Thyroid gland (tissue), 4 donors: ENCODE results near the gene PRMT2. TPM values are rescaled to one million over a fixed set of nuclear protein-coding genes. Genes with fewer than 3 reads are reported as not detected.

Source experiments
- DNase-seq, 2 donors: peaks; one replicate each; pipeline ENCODE4 v3.0.0-alpha.2; 2019
- H3K27ac ChIP-seq, 3 donors: fragments of 200-600 bp; sonication (generic); 1 replicate in 2 of 3; 2 replicates in 1 of 3; pipeline ENCODE4 v1.5.1; 2016 to 2019; ENCODE audit warnings: mild to moderate bottlenecking in 1 of 3, moderate library complexity in 1 of 3
- H3K27me3 ChIP-seq: fragments of 200-600 bp; sonication (generic); one replicate; pipeline ENCODE4 v1.5.1; 2019
- H3K36me3 ChIP-seq, 2 donors: fragments of 200-600 bp; sonication (generic); one replicate each; pipeline ENCODE4 v1.5.1; 2016 to 2019
- H3K4me1 ChIP-seq, 2 donors: fragments of 200-600 bp; sonication (generic); one replicate each; pipeline ENCODE4 v1.5.1; 2017 to 2019
- H3K4me3 ChIP-seq, 3 donors: fragments of 200-600 bp; sonication (generic); replicated peaks in 1 of 3; 1 replicate in 2 of 3; 2 replicates in 1 of 3; pipeline ENCODE4 v1.5.1; 2016; ENCODE audit warnings: mild to moderate bottlenecking in 1 of 3
- H3K9me3 ChIP-seq: fragments of 200-600 bp; sonication (generic); one replicate; pipeline ENCODE4 v1.5.1; 2017
- CTCF ChIP-seq, 6 experiments: fragments of 200-600 bp in 3 of 6; fragments of 450-650 bp in 3 of 6; sonication (generic) in 3 of 6; IDR thresholded peaks; one replicate each; pipeline ENCODE4 v1.5.1; 2016 to 2019; ENCODE audit warnings: antibody characterized with exemption in 6 of 6, mild to moderate bottlenecking in 2 of 6, inconsistent platforms in 1 of 6, moderate library complexity in 1 of 6
- POLR2A ChIP-seq, 2 donors: fragments of 450-650 bp; IDR thresholded peaks; one replicate each; pipeline ENCODE4 v1.6.1; 2017; ENCODE audit warnings: antibody characterized with exemption in 2 of 2, mild to moderate bottlenecking in 2 of 2, moderate library complexity in 1 of 2
- WGBS, 2 donors: methylation state at CpG; one replicate each; pipeline ENCODE4 v1.1.5; 2017; 5-methylcytosine and 5-hydroxymethylcytosine counted together
- intact Hi-C: fragments of 100-400 bp; cut with DNase I; formaldehyde crosslinking; loops from one replicate; pipeline ENCODE4 v1.15.1; 2023
- total RNA-seq, 4 donors: library from RNA; depleted of rRNA; stranded (reverse); fragments of >200 nt; gene quantifications; one replicate each; pipeline ENCODE4 v1.2.3, GENCODE V29; 2016

The PRMT2 gene
- total RNA-seq, 4 donors from 2014 or later = 94.6 to 112 (median 99.4) TPM

- Histone ChIP-seq H3K9me3 (no peaks in the 10 kb centered on the region), H3K36me3 (no peaks in the 10 kb centered on the region), H3K27ac (no peak overlapping the region), H3K4me1 (peaks cover 6 to 7% of the 10 kb centered on the region in 2 donors), H3K4me3 (no peak overlapping the region), H3K27me3 (no peaks in the 10 kb centered on the region)
- intact Hi-C loops = no loop called here
- TF ChIP-seq CTCF (IDR thresholded peaks at IDR 0.05) (no peak), POLR2A (IDR thresholded peaks at IDR 0.05) (no peak)
- WGBS, 2 donors = 84 to 87% methylated on average over 5 of the region's 5 CpGs
- DNase-seq = no peak
Observed at GRCh38 chr21:46618738-46619379, 16.6 kb upstream of the PRMT2 start.

GRCh38 chr21:46619846-46620245 lies 15.6 kb upstream of the PRMT2 start:
- Histone ChIP-seq H3K36me3 (no peaks in the 10 kb centered on the region), H3K27me3 (no peaks in the 10 kb centered on the region), H3K9me3 (no peaks in the 10 kb centered on the region), H3K4me3 (no peak overlapping the region), H3K27ac (no peak overlapping the region), H3K4me1 (peaks cover 6 to 7% of the 10 kb centered on the region in 2 donors)
- intact Hi-C loops = no loop called here
- no peak for DNase-seq
- TF ChIP-seq POLR2A (IDR thresholded peaks at IDR 0.05) (no peak), CTCF (IDR thresholded peaks at IDR 0.05) (no peak)
- 94 to 95% methylated on average over 2 of the region's 2 CpGs for WGBS, 2 donors

GRCh38 chr21:46620846-46621245 lies 14.6 kb upstream of the PRMT2 start:
- Histone ChIP-seq H3K9me3 (no peaks in the 10 kb centered on the region), H3K27ac (no peak overlapping the region), H3K36me3 (no peaks in the 10 kb centered on the region), H3K27me3 (no peaks in the 10 kb centered on the region), H3K4me3 (no peak overlapping the region), H3K4me1 (peaks cover 6 to 7% of the 10 kb centered on the region in 2 donors)
- TF ChIP-seq POLR2A (IDR thresholded peaks at IDR 0.05) = no peak
- no peak for DNase-seq
- WGBS, 2 donors = 92 to 98% methylated on average over 7 of the region's 7 CpGs
- intact Hi-C loops = no loop called here

- Histone ChIP-seq H3K27ac (no peak overlapping the region), H3K4me1 (peaks cover 6 to 7% of the 10 kb centered on the region in 2 donors), H3K36me3 (no peaks in the 10 kb centered on the region), H3K9me3 (no peaks in the 10 kb centered on the region), H3K4me3 (no peak overlapping the region), H3K27me3 (no peaks in the 10 kb centered on the region)
- no peak for TF ChIP-seq CTCF (IDR thresholded peaks at IDR 0.05)
- no peak for TF ChIP-seq POLR2A (IDR thresholded peaks at IDR 0.05)
- DNase-seq = no peak
- 85% methylated on average over 9 of the region's 9 CpGs for WGBS, 2 donors
- intact Hi-C loops = no loop called here
Observed at GRCh38 chr21:46621457-46622182, 13.9 kb upstream of the PRMT2 start.

GRCh38 chr21:46622226-46622625 lies 13.2 kb upstream of the PRMT2 start:
- peak overlapping the region in 1 of 3 donors; percentile 20 for H3K27ac ChIP-seq
- no peaks in the 10 kb centered on the region for H3K27me3 ChIP-seq
- intact Hi-C loops = no loop called here
- 35% methylated on average over 4 of the region's 4 CpGs for WGBS, 2 donors
- peaks cover 6 to 7% of the 10 kb centered on the region in 2 donors for H3K4me1 ChIP-seq
- DNase-seq = peak; percentile 16 to 39
- no peaks in the 10 kb centered on the region for H3K9me3 ChIP-seq
- no peaks in the 10 kb centered on the region for H3K36me3 ChIP-seq
- H3K4me3 ChIP-seq = no peak overlapping the region
- TF ChIP-seq CTCF (IDR thresholded peaks at IDR 0.05) (no peak), POLR2A (IDR thresholded peaks at IDR 0.05) (no peak)
